ENCODE results near the gene FGF22. TPM values are rescaled to one million over a fixed set of nuclear protein-coding genes. Genes with fewer than 3 reads are reported as not detected.

FGF22 gene
- total RNA-seq, 1 donor from 2014 or later, result not detected

DNA sequence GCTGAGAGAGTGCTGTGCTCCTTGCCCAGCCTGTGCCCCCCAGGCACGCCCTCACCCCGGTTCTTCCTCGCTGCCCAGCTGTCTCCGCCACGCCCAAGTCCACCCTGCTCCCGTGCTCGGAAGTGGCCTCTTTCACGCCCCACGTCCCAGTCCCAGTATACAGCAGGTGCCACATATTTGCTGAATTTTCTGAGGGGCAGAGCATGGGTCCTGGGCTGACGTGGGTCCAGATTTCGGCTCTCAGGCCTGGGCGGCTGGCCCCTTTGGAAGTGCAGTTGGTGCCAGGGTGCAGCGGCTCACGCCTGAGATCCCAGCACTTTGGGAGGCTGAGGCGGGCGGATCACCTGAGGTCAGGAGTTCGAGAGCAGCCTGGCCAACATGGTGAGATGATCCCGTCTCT, 46.6 kb upstream of the FGF22 start:
- Histone ChIP-seq H3K36me3 (ENCODE audit: control insufficient read depth, insufficient read depth, low read length) (no peaks in the 10 kb centered on the region), H3K4me3 (ENCODE audit: low read depth, low read length) (no peak overlapping the region), H3K27me3 (ENCODE audit: control insufficient read depth, insufficient read depth, low read length) (peaks cover 7% of the 10 kb centered on the region)
- FAIRE-seq (no peak), DNase-seq (ENCODE audit: low read depth) (no peak)
- TF ChIP-seq, protein P1, sequence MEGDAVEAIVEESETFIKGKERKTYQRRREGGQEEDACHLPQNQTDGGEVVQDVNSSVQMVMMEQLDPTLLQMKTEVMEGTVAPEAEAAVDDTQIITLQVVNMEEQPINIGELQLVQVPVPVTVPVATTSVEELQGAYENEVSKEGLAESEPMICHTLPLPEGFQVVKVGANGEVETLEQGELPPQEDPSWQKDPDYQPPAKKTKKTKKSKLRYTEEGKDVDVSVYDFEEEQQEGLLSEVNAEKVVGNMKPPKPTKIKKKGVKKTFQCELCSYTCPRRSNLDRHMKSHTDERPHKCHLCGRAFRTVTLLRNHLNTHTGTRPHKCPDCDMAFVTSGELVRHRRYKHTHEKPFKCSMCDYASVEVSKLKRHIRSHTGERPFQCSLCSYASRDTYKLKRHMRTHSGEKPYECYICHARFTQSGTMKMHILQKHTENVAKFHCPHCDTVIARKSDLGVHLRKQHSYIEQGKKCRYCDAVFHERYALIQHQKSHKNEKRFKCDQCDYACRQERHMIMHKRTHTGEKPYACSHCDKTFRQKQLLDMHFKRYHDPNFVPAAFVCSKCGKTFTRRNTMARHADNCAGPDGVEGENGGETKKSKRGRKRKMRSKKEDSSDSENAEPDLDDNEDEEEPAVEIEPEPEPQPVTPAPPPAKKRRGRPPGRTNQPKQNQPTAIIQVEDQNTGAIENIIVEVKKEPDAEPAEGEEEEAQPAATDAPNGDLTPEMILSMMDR (IDR thresholded peaks at IDR 0.05; ENCODE audit: insufficient read depth, low read length, severe bottlenecking), result no peak

DNA sequence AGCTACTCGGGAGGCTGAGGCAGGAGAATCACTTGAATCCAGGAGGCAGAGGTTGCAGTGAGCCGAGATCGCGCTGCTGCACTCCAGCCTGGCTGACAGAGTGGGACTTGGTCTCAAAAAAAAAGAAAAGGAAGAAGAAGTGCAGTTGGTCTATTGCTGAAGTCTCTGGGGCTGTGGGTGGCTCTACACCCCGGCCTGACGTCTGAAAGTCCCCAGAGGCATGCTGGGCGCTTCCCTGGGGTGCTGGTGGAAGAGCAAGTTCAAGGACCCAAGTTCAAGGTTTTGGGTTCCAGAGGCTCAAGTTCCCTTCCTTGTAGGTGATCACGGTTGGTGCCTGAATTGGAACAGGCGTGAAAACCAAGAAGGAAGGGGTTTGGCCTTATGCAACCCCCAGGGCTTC, 46.2 kb upstream of the FGF22 start:
- no peak for FAIRE-seq
- H3K27me3 ChIP-seq (ENCODE audit: control insufficient read depth, insufficient read depth, low read length), result peaks cover 7% of the 10 kb centered on the region
- no peak overlapping the region for H3K4me3 ChIP-seq (ENCODE audit: low read depth, low read length)
- no peak for DNase-seq (ENCODE audit: low read depth)
- H3K36me3 ChIP-seq (ENCODE audit: control insufficient read depth, insufficient read depth, low read length), result no peaks in the 10 kb centered on the region
- TF ChIP-seq, protein P1 (IDR thresholded peaks at IDR 0.05; ENCODE audit: insufficient read depth, low read length, severe bottlenecking), result no peak

DNA sequence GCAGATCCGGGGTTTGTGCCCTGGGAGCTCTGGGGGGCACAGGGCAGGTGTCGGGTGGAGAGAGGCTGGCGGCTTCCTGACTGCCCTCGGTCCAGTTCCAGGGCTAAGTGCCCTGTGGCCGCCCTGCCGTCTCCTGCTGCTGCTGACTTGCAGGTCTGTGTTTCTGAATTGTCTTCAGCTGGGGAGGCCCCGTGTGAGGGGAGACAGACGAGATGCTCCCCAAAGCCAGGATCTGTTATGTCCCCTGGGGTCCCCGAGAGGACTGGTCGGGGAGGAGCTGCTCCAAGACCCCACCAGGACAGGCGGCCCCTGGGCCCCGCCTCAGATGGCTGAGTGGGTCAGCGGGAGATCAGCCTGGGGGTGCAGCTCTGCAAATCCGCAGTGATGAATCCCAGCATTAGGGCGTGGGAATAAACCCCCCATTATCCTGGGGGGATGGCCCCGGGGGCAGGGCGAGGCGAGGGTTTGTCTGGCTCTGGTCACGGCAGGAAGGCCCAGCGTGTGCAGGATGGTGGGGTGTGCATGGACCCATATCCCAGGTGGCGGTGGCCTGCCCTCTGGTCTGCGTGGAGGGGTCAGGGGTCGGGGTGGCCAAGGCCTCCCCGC, 45.3 kb upstream of the FGF22 start:
- Histone ChIP-seq H3K4me3 (ENCODE audit: low read depth, low read length) (no peak overlapping the region), H3K36me3 (ENCODE audit: control insufficient read depth, insufficient read depth, low read length) (no peaks in the 10 kb centered on the region), H3K27me3 (ENCODE audit: control insufficient read depth, insufficient read depth, low read length) (peaks cover 2% of the 10 kb centered on the region)
- FAIRE-seq (no peak), DNase-seq (ENCODE audit: low read depth) (no peak)
- TF ChIP-seq, protein P1 (IDR thresholded peaks at IDR 0.05; ENCODE audit: insufficient read depth, low read length, severe bottlenecking), result no peak

DNA sequence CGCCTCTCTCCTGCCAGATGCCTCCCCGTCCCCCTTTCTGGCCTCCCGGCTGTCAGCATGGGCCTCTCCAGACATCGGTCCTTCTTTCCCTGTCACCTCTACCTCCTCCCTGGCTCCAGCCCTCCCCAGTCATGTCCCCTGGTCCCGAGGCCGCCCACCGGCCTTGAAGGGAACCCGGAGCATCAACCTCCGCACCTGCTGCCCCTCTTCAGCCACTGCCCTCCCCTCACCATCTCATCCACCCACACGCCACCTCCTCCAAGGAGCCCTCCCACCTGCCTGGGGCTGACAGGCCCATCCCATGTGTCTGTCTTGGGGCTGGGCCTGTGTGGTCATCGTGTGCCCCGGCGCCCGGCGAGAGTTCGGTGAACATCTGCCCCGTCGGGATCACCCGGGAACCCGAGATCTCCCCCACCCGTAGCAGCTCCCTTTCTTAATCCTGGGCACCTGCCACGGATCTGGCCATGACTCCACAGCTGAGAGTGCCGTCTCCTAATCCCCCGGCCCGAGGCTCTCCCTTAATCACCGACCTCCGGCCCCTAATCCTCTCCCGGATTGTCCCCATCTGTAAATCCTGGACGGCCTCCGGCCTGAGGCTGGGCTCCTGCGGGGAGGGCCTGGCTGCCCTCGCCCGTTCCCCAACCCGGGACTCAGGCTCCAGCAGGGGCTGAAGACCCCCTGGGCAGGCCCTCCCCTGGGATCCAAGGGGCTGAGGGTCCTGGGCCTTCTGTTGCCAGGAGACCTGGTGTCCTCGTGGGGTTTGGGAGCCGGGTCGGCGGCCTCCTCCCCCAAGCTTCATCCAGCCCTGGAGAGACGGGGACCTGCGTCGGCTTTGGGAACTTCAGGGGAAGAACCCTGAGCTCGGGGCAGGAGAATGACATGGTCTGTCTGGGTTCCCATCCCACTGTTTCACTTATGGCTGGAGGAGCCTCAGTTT, 44.1 kb upstream of the FGF22 start:
- Histone ChIP-seq H3K4me3 (ENCODE audit: low read depth, low read length) (no peak overlapping the region), H3K27me3 (ENCODE audit: control insufficient read depth, insufficient read depth, low read length) (peaks cover 2% of the 10 kb centered on the region), H3K36me3 (ENCODE audit: control insufficient read depth, insufficient read depth, low read length) (no peaks in the 10 kb centered on the region)
- TF ChIP-seq, protein P1 (IDR thresholded peaks at IDR 0.05; ENCODE audit: insufficient read depth, low read length, severe bottlenecking), result no peak
- DNase-seq (ENCODE audit: low read depth), result no peak
- FAIRE-seq, result no peak

DNA sequence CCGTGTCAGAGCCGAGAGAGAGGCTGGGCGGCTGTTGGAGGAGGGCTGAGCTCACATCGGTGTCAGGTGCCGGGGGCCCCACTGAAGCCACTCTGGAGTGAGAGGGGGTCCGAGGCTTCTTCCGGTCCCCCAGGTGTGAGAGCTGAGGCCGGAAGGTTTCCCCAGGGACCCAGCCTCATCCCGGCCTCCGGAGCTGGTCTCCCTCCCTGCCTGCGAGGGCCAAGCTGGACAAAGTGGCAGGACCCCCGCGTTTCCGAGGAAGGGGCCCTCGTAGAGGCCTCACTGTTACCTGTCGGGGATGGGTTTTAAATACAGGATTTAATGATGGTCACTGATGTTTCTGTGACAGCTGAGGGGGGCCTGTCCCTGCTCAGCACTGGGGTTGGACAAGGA, 43.4 kb upstream of the FGF22 start:
- TF ChIP-seq, protein P1 (IDR thresholded peaks at IDR 0.05; ENCODE audit: insufficient read depth, low read length, severe bottlenecking), result no peak
- no peak for FAIRE-seq
- peaks cover 1% of the 10 kb centered on the region for H3K27me3 ChIP-seq (ENCODE audit: control insufficient read depth, insufficient read depth, low read length)

More for the DNA sequence above, 43.4 kb upstream of the FGF22 start:
- Histone ChIP-seq H3K36me3 (ENCODE audit: control insufficient read depth, insufficient read depth, low read length) (no peaks in the 10 kb centered on the region), H3K4me3 (ENCODE audit: low read depth, low read length) (no peak overlapping the region)
- no peak for DNase-seq (ENCODE audit: low read depth)
